ENCODE measurements around the gene SRXN1.

DNA sequence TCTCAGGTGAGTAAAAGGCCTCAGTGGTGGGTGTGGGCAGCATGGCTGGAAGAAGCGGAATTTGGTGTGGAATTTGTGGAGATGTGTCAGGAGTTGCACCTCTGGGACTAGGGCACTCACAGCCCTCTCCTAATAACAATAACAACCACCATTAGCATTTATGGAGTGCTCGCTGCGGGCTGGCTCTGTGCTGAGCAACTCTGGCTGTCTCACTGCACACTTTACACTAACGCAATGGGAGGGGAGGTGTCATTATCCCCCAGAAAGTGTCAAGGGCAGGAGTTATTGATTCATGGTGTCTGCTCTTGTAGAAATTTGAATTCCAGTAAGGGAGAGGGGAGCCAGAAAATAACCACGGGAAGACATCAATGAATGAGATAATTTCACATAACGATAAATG, 45.3 kb upstream of the SRXN1 start:
- TF ChIP-seq, protein P1, sequence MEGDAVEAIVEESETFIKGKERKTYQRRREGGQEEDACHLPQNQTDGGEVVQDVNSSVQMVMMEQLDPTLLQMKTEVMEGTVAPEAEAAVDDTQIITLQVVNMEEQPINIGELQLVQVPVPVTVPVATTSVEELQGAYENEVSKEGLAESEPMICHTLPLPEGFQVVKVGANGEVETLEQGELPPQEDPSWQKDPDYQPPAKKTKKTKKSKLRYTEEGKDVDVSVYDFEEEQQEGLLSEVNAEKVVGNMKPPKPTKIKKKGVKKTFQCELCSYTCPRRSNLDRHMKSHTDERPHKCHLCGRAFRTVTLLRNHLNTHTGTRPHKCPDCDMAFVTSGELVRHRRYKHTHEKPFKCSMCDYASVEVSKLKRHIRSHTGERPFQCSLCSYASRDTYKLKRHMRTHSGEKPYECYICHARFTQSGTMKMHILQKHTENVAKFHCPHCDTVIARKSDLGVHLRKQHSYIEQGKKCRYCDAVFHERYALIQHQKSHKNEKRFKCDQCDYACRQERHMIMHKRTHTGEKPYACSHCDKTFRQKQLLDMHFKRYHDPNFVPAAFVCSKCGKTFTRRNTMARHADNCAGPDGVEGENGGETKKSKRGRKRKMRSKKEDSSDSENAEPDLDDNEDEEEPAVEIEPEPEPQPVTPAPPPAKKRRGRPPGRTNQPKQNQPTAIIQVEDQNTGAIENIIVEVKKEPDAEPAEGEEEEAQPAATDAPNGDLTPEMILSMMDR (IDR thresholded peaks at IDR 0.05) = no peak
- TF ChIP-seq POLR2AphosphoS5 (IDR thresholded peaks at IDR 0.05) = no peak
